ENCODE measurements around the gene TTC7B.

TTC7B gene

GRCh38 chr14:90532826-90533525 is 283.3 kb downstream of the TTC7B start:
- no peak for TF ChIP-seq GATA3 (IDR thresholded peaks at IDR 0.05; ENCODE audit: low read depth, low read length)
- no peak for TF ChIP-seq GATA2 (IDR thresholded peaks at IDR 0.05; ENCODE audit: low read depth, low read length)

- TF ChIP-seq GATA2 (IDR thresholded peaks at IDR 0.05; ENCODE audit: low read depth, low read length) (no peak), GATA3 (IDR thresholded peaks at IDR 0.05; ENCODE audit: low read depth, low read length) (no peak)
Observed at GRCh38 chr14:90531497-90531896, 284.7 kb downstream of the TTC7B start.

GRCh38 chr14:90530523-90530922 is 285.7 kb downstream of the TTC7B start:
- TF ChIP-seq GATA3 (IDR thresholded peaks at IDR 0.05; ENCODE audit: low read depth, low read length) = no peak
- no peak for TF ChIP-seq GATA2 (IDR thresholded peaks at IDR 0.05; ENCODE audit: low read depth, low read length)

- TF ChIP-seq GATA3 (IDR thresholded peaks at IDR 0.05; ENCODE audit: low read depth, low read length) = no peak
Observed at GRCh38 chr14:90527978-90528377, 288.3 kb downstream of the TTC7B start.

GRCh38 chr14:90523961-90524875 is 292.0 kb downstream of the TTC7B start:
- no peak for TF ChIP-seq GATA2 (IDR thresholded peaks at IDR 0.05; ENCODE audit: low read depth, low read length)
- no peak for TF ChIP-seq GATA3 (IDR thresholded peaks at IDR 0.05; ENCODE audit: low read depth, low read length)

- TF ChIP-seq GATA2 (IDR thresholded peaks at IDR 0.05; ENCODE audit: low read depth, low read length) (no peak), GATA3 (IDR thresholded peaks at IDR 0.05; ENCODE audit: low read depth, low read length) (no peak)
Observed at GRCh38 chr14:90523544-90523943, 292.7 kb downstream of the TTC7B start.

- TF ChIP-seq GATA3 (IDR thresholded peaks at IDR 0.05; ENCODE audit: low read depth, low read length) (no peak), GATA2 (IDR thresholded peaks at IDR 0.05; ENCODE audit: low read depth, low read length) (no peak)
Observed at GRCh38 chr14:90522571-90523191, 293.5 kb downstream of the TTC7B start.

GRCh38 chr14:90521930-90522483 is 294.2 kb downstream of the TTC7B start:
- TF ChIP-seq GATA2 (IDR thresholded peaks at IDR 0.05; ENCODE audit: low read depth, low read length) (no peak), GATA3 (IDR thresholded peaks at IDR 0.05; ENCODE audit: low read depth, low read length) (no peak)

DNA sequence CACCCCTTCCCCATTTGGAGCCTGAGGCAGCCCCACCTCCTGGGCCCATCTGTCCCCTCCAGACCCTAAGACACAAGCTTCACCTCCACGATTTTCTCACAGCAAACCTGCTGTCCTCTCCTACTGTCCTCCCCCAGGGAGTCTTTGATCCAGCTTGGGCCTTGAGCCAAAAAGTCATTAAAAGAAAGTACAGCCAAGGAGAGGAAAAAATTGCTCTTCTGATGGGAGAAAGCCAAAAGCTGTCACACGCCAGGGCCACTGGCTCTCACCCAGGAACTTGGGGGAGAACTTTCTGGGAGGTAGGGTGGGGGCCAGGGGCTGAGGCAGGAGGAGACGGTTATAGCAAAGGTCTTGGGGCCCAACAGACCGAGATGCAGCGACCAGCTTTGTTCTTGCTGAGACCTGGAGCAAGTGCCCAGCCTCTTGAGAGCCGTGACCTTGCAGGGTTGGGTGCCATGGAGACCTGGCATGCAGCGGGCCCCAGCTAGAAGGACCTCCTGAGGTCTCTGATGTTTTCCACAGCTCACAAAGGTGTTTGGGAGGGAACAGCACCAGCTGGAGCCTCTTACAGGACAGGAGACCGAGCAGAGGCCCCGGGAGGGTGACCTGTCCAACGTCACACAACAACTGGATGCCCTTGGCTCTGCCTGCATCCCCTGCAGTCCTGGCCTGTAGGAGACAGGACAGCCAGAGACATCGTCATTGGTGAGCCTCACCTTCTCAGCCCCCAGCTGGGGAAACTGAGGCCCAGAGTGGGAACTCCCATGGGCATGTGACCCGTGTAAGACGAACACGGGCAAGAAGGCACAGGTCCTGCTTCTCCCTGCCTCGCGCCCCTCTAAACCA is 294.9 kb downstream of the TTC7B start:
- TF ChIP-seq GATA2 (IDR thresholded peaks at IDR 0.05; ENCODE audit: low read depth, low read length) = no peak
- no peak for TF ChIP-seq GATA3 (IDR thresholded peaks at IDR 0.05; ENCODE audit: low read depth, low read length)

DNA sequence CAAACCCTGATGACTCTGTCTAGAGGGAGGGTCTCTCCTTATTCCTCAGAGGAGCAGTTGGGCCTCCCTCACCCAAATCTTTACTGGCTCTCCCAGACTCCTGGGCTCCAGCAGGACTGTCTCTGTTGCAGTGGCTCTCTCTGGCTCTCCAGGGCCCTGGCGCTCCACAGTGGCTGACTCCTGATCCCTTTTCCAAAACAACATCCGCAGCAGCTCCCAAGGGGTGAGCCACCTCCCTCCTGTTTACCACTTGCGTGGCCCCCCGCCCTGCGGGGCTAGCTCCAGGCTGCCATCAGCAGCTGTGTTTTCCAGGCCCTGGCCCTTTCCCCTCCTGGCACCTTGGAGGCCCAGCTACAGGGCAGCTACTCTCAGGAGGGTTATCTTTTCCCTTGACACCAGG is 295.9 kb downstream of the TTC7B start:
- TF ChIP-seq GATA2 (IDR thresholded peaks at IDR 0.05; ENCODE audit: low read depth, low read length) = no peak
- no peak for TF ChIP-seq GATA3 (IDR thresholded peaks at IDR 0.05; ENCODE audit: low read depth, low read length)

GRCh38 chr14:90519262-90519920 is 296.8 kb downstream of the TTC7B start:
- TF ChIP-seq GATA2 (IDR thresholded peaks at IDR 0.05; ENCODE audit: low read depth, low read length) (no peak), GATA3 (IDR thresholded peaks at IDR 0.05; ENCODE audit: low read depth, low read length) (no peak)

DNA sequence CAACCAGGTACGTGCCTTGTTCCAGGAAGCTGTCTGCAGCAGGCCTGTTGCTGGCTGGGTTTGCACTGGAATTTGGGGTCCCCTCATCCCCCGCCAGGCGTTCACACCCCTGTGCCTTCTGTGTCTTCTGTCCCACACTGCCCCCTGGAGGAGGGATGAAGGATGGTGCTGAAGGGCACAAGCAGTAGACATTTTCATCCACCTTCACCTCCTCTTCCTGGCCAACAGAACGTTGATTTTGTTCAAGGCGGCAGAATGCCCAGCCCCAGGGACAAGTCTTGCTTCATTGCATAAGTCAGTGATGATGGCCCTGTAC is 297.3 kb downstream of the TTC7B start:
- TF ChIP-seq GATA2 (IDR thresholded peaks at IDR 0.05; ENCODE audit: low read depth, low read length) = no peak
- no peak for TF ChIP-seq GATA3 (IDR thresholded peaks at IDR 0.05; ENCODE audit: low read depth, low read length)
